Liver (tissue), 9 donors: ENCODE data around the gene NUDC. TPM values are rescaled to one million over a fixed set of nuclear protein-coding genes. Genes with fewer than 3 reads are reported as not detected.

Experiments
- DNase-seq: peaks from one replicate; pipeline ENCODE4 v3.0.0-alpha.2; 2017; ENCODE audit warnings: low spot score
- H3K27ac ChIP-seq, 2 donors: one replicate each; pipeline ENCODE4 v1.7.0; 2013; ENCODE audit warnings: inconsistent platforms in 2 of 2, low read length in 2 of 2, control low read depth in 1 of 2, low read depth in 1 of 2, mild to moderate bottlenecking in 1 of 2
- H3K27me3 ChIP-seq, 4 donors: one replicate each; pipeline versions ENCODE4 v1.6.1 to v1.7.0; 2013; ENCODE audit warnings: low read length in 3 of 4, inconsistent platforms in 1 of 4, mild to moderate bottlenecking in 1 of 4, moderate library complexity in 1 of 4; ENCODE audit not compliant: control insufficient read depth in 4 of 4, insufficient read depth in 4 of 4
- H3K36me3 ChIP-seq, 4 donors: one replicate each; pipeline versions ENCODE4 v1.6.1 to v1.7.0; 2013; ENCODE audit warnings: low read length in 3 of 4, mild to moderate bottlenecking in 3 of 4, low read depth in 1 of 4, moderate library complexity in 1 of 4; ENCODE audit not compliant: control insufficient read depth in 4 of 4, insufficient read depth in 3 of 4
- H3K4me1 ChIP-seq, 4 donors: one replicate each; pipeline versions ENCODE4 v1.6.1 to v1.7.0; 2013; ENCODE audit warnings: low read length in 3 of 4, mild to moderate bottlenecking in 3 of 4, moderate library complexity in 1 of 4; ENCODE audit not compliant: control insufficient read depth in 4 of 4, insufficient read depth in 4 of 4
- H3K4me3 ChIP-seq, 3 donors: one replicate each; pipeline versions ENCODE4 v1.6.1 to v1.7.0; 2013; ENCODE audit warnings: low read length in 3 of 3, control low read depth in 1 of 3, low read depth in 1 of 3, mild to moderate bottlenecking in 1 of 3
- H3K9ac ChIP-seq, 2 donors: one replicate each; pipeline ENCODE4 v1.7.0; 2013; ENCODE audit warnings: low read length in 2 of 2, mild to moderate bottlenecking in 2 of 2, moderate library complexity in 2 of 2, control low read depth in 1 of 2, low read depth in 1 of 2
- H3K9me3 ChIP-seq, 4 donors: one replicate each; pipeline versions ENCODE4 v1.6.1 to v1.7.0; 2013; ENCODE audit warnings: low read length in 3 of 4; ENCODE audit not compliant: control insufficient read depth in 4 of 4
- ATF3 ChIP-seq: IDR thresholded peaks from 2 replicates; pipeline ENCODE4 v1.6.1; 2016; ENCODE audit warnings: antibody characterized with exemption
- CTCF ChIP-seq: fragments of 150-350 bp; IDR thresholded peaks from 2 replicates; pipeline ENCODE4 v1.5.1; 2017; ENCODE audit warnings: improper control_type of control experiment, low read depth, low read length; ENCODE audit not compliant: missing input control
- EGR1 ChIP-seq, 2 donors: IDR thresholded peaks; 2 replicates each; pipeline ENCODE4 v1.6.1; 2016 to 2018; ENCODE audit warnings: antibody characterized with exemption in 2 of 2, low read depth in 2 of 2
- FOXA1 ChIP-seq: IDR thresholded peaks from 2 replicates; pipeline ENCODE4 v1.6.1; 2016; ENCODE audit warnings: antibody characterized with exemption
- FOXA2 ChIP-seq: IDR thresholded peaks from 2 replicates; pipeline ENCODE4 v1.6.1; 2016; ENCODE audit warnings: antibody characterized with exemption
- GABPA ChIP-seq, 2 donors: IDR thresholded peaks in 1 of 2; conservative IDR thresholded peaks in 1 of 2; 2 replicates each; pipeline ENCODE4 v1.6.1; 2016; ENCODE audit warnings: antibody characterized with exemption in 2 of 2, mild to moderate bottlenecking in 1 of 2, moderate library complexity in 1 of 2
- HNF4A ChIP-seq, 2 donors: conservative IDR thresholded peaks; 2 replicates each; pipeline ENCODE4 v1.6.1; 2016; ENCODE audit warnings: antibody characterized with exemption in 2 of 2, mild to moderate bottlenecking in 2 of 2
- HNF4G ChIP-seq: IDR thresholded peaks from 2 replicates; pipeline ENCODE4 v1.6.1; 2016; ENCODE audit warnings: antibody characterized with exemption
- JUND ChIP-seq, 2 donors: IDR thresholded peaks; 2 replicates each; pipeline ENCODE4 v1.6.1; 2016; ENCODE audit warnings: antibody characterized with exemption in 2 of 2
- NR2F2 ChIP-seq: IDR thresholded peaks from 2 replicates; pipeline ENCODE4 v1.6.1; 2016; ENCODE audit warnings: antibody characterized with exemption
- RAD21 ChIP-seq, 2 donors: IDR thresholded peaks; 2 replicates each; pipeline ENCODE4 v1.6.1; 2016; ENCODE audit warnings: antibody characterized with exemption in 2 of 2, mild to moderate bottlenecking in 2 of 2
- REST ChIP-seq: IDR thresholded peaks from 2 replicates; pipeline ENCODE4 v1.6.1; 2016; ENCODE audit warnings: antibody characterized with exemption, mild to moderate bottlenecking
- RXRA ChIP-seq, 2 donors: IDR thresholded peaks; 2 replicates each; pipeline ENCODE4 v1.6.1; 2017 to 2018; ENCODE audit warnings: antibody characterized with exemption in 2 of 2, mild to moderate bottlenecking in 1 of 2
- SP1 ChIP-seq: IDR thresholded peaks from 2 replicates; pipeline ENCODE4 v1.6.1; 2018; ENCODE audit warnings: antibody characterized with exemption, mild to moderate bottlenecking
- TAF1 ChIP-seq: conservative IDR thresholded peaks from 2 replicates; pipeline ENCODE4 v1.6.1; 2016; ENCODE audit warnings: antibody characterized with exemption, mild to moderate bottlenecking
- YY1 ChIP-seq: IDR thresholded peaks from 2 replicates; pipeline ENCODE4 v1.6.1; 2016; ENCODE audit warnings: antibody characterized with exemption, mild to moderate bottlenecking
- ZBTB33 ChIP-seq: IDR thresholded peaks from 2 replicates; pipeline ENCODE4 v1.6.1; 2016; ENCODE audit warnings: antibody characterized with exemption
- WGBS: extraction: QIAGEN DNeasy Blood & Tissue Kit; methylation state at CpG from one replicate; pipeline ENCODE4 v1.1.7; 2013; 5-methylcytosine and 5-hydroxymethylcytosine counted together
- polyA plus RNA-seq, 2 donors: library from polyadenylated mRNA; stranded (reverse) in 1 of 2; unstranded in 1 of 2; fragments of 200-250 nt in 1 of 2; fragments of >200 nt in 1 of 2; fragmentation: Nextera tagmentation in 1 of 2; extraction: Ambion mirVana in 1 of 2; gene quantifications; one replicate each; pipeline versions ENCODE4 v1.2.1 to v1.2.3, GENCODE V29; 2013 to 2015
- total RNA-seq, 2 donors: library from RNA; depleted of rRNA; stranded (reverse); fragments of >200 nt; gene quantifications; one replicate each; pipeline ENCODE4 v1.2.3, GENCODE V29; 2014
- TF ChIP-seq, protein P1 (sequence below): IDR thresholded peaks from 2 replicates; pipeline ENCODE4 v1.6.1; 2016; ENCODE audit warnings: antibody characterized with exemption
- donor health status: healthy.
- donor health status: healthy.
- donor health status: healthy.
- donor health status: healthy.
- donor health status: healthy.

NUDC gene
- total and polyA plus RNA-seq, 4 donors: 18.2 to 50.7 (median 36.2) TPM

DNA sequence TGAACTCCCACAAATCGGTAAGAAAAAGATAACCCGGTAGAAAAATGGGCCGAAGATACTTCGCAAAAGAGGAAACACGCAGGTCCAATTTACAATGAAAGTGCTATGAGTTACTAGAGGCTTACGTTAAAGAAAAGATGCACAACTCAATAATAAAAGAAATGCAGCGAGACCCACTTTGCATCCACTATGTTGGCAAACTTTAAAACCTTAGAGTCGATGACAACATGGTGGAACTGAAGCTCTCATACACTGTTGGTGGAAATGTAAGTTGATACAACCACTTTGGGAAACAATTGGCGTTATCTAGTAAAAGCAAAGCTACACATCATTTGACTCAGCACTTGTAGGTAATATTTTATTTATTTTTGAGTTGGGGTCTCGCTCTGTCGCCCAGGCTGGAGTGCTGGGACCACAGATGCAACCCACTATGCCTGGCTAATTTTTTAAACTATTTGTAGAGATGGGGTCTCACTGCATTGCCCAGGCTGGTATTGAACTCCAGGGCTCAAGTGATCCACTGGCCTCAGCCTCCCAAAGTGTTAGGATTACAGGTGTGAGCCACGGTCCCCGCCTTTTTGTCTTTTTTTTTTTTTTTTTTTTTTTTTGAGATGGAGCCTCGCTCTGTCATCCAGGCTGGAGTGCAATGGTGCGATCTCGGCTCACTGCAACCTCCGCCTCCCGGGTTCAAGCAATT is 20.6 kb upstream of the NUDC start:
- no peaks in the 10 kb centered on the region for H3K9me3 ChIP-seq
- no peak for DNase-seq
- peak overlapping the region; percentile 51 to 84 for H3K27ac ChIP-seq
- 69% methylated on average over 18 of the region's 18 CpGs for WGBS
- peak overlapping the region; percentile 87 to 93 for H3K9ac ChIP-seq
- TF ChIP-seq HNF4G (no peak), FOXA1 (no peak), YY1 (no peak), NR2F2 (no peak), EGR1 (IDR thresholded peaks at IDR 0.05; ENCODE audit: low read depth in 2 of 2) (no peak), HNF4A (conservative IDR thresholded peaks at IDR 0.05) (no peak), JUND (IDR thresholded peaks at IDR 0.05) (no peak), ZBTB33 (no peak), RXRA (IDR thresholded peaks at IDR 0.05) (no peak), RAD21 (IDR thresholded peaks at IDR 0.05) (no peak), REST (no peak), TAF1 (no peak), GABPA (IDR thresholded peaks at IDR 0.05 in 1 of 2, conservative IDR thresholded peaks at IDR 0.05 in 1 of 2) (no peak), CTCF (no peak), FOXA2 (no peak), ATF3 (no peak), SP1 (no peak)
- TF ChIP-seq, protein P1, sequence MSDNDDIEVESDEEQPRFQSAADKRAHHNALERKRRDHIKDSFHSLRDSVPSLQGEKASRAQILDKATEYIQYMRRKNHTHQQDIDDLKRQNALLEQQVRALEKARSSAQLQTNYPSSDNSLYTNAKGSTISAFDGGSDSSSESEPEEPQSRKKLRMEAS: no peak
- peaks cover 5 to 24% (median 17%) of the 10 kb centered on the region in 4 donors for H3K4me1 ChIP-seq
- H3K36me3 ChIP-seq: peaks cover 0 to 11% (median 5%) of the 10 kb centered on the region in 4 donors
- H3K4me3 ChIP-seq: peak overlapping the region; percentile 64 to 99 (median 65)
- no peaks in the 10 kb centered on the region for H3K27me3 ChIP-seq
